HepG2 (cell line): ENCODE results near the gene ZBTB47. TPM values are rescaled to one million over a fixed set of nuclear protein-coding genes. Genes with fewer than 3 reads are reported as not detected.

Source experiments
- CHD2 ChIP-seq: IDR thresholded peaks from 2 replicates; pipeline ENCODE4 v1.6.1; 2011; ENCODE audit warnings: low read depth, low read length, improper control_type of control experiment
- E2F5 ChIP-seq: sonication (generic); formaldehyde crosslinking; conservative IDR thresholded peaks from 2 replicates; pipeline ENCODE4 v1.4.0; 2020; ENCODE audit warnings: missing genetic modification reagents
- HES4 ChIP-seq: sonication (generic); formaldehyde crosslinking; IDR thresholded peaks from 2 replicates; pipeline ENCODE4 v1.9.0; 2021; ENCODE audit warnings: mild to moderate bottlenecking, missing genetic modification reagents, borderline replicate concordance
- HMGXB4 ChIP-seq, 2 experiments: sonication (generic) in 1 of 2; formaldehyde crosslinking in 1 of 2; IDR thresholded peaks; 2 replicates each; pipeline versions ENCODE4 v1.4.0 to v1.6.1; 2018 to 2020; ENCODE audit warnings: missing genetic modification reagents in 2 of 2, borderline replicate concordance in 1 of 2, low read depth in 1 of 2, mild to moderate bottlenecking in 1 of 2, missing biosample characterization in 1 of 2
- HOXA7 ChIP-seq: sonication (generic); formaldehyde crosslinking; IDR thresholded peaks from 2 replicates; pipeline ENCODE4 v1.8.1; 2022; ENCODE audit warnings: mild to moderate bottlenecking, missing genetic modification reagents, moderate library complexity
- KAT2B ChIP-seq: fragments of 150-350 bp; IDR thresholded peaks from 2 replicates; pipeline ENCODE4 v1.6.1; 2014; ENCODE audit warnings: low read depth, low read length, borderline replicate concordance
- KLF16 ChIP-seq, 2 experiments: sonication (generic) in 1 of 2; formaldehyde crosslinking in 1 of 2; IDR thresholded peaks; 2 replicates each; pipeline versions ENCODE4 v1.6.1 to v1.8.0; 2016 to 2023; ENCODE audit warnings: missing genetic modification reagents in 2 of 2, missing compliant biosample characterization in 1 of 2
- KMT2B ChIP-seq: IDR thresholded peaks from 2 replicates; pipeline ENCODE4 v1.6.1; 2016; ENCODE audit warnings: missing genetic modification reagents, missing compliant biosample characterization
- MAX ChIP-seq: IDR thresholded peaks from 2 replicates; pipeline ENCODE4 v1.6.1; 2012; ENCODE audit warnings: inconsistent platforms
- MIER2 ChIP-seq: IDR thresholded peaks from 2 replicates; pipeline ENCODE4 v1.6.1; 2016; ENCODE audit warnings: missing biosample characterization, missing genetic modification reagents
- MTERF4 ChIP-seq: sonication (generic); formaldehyde crosslinking; IDR thresholded peaks from 2 replicates; pipeline ENCODE4 v1.8.0; 2023; ENCODE audit warnings: mild to moderate bottlenecking, missing genetic modification reagents
- POLR2G ChIP-seq: fragments of 200-400 bp; formaldehyde crosslinking; IDR thresholded peaks from 2 replicates; pipeline ENCODE4 v1.6.1; 2018; ENCODE audit warnings: mild to moderate bottlenecking, low read depth, low read length, moderate library complexity
- SALL2 ChIP-seq: sonication (generic); formaldehyde crosslinking; IDR thresholded peaks from 2 replicates; pipeline ENCODE4 v1.8.1; 2023; ENCODE audit warnings: mild to moderate bottlenecking, missing genetic modification reagents, inconsistent platforms
- SNAPC5 ChIP-seq: sonication (generic); formaldehyde crosslinking; IDR thresholded peaks from 2 replicates; pipeline ENCODE4 v1.8.1; 2023; ENCODE audit warnings: mild to moderate bottlenecking, missing genetic modification reagents, borderline replicate concordance
- STAT5B ChIP-seq: sonication (generic); formaldehyde crosslinking; IDR thresholded peaks from 2 replicates; pipeline ENCODE4 v1.4.0; 2020; ENCODE audit warnings: missing genetic modification reagents
- YEATS4 ChIP-seq: sonication (generic); formaldehyde crosslinking; IDR thresholded peaks from 2 replicates; pipeline ENCODE4 v1.4.0; 2020; ENCODE audit warnings: missing genetic modification reagents, borderline replicate concordance
- ZBTB43 ChIP-seq: sonication (generic); formaldehyde crosslinking; conservative IDR thresholded peaks from 2 replicates; pipeline ENCODE4 v1.4.0; 2020; ENCODE audit warnings: missing genetic modification reagents
- ZMAT5 ChIP-seq: sonication (generic); formaldehyde crosslinking; IDR thresholded peaks from 2 replicates; pipeline ENCODE4 v1.5.0; 2020; ENCODE audit warnings: mild to moderate bottlenecking, low read depth, missing genetic modification reagents, borderline replicate concordance
- ZNF12 ChIP-seq: sonication (generic); formaldehyde crosslinking; IDR thresholded peaks from 2 replicates; pipeline ENCODE4 v1.5.0; 2020; ENCODE audit warnings: missing genetic modification reagents
- ZNF354B ChIP-seq: sonication (generic); formaldehyde crosslinking; IDR thresholded peaks from 2 replicates; pipeline ENCODE4 v1.8.0; 2022; ENCODE audit warnings: mild to moderate bottlenecking, missing genetic modification reagents
- ZNF7 ChIP-seq: IDR thresholded peaks from 2 replicates; pipeline ENCODE4 v1.6.1; 2016; ENCODE audit warnings: missing biosample characterization, missing genetic modification reagents
- ZNF746 ChIP-seq: sonication (generic); formaldehyde crosslinking; IDR thresholded peaks from 2 replicates; pipeline ENCODE4 v1.8.0; 2022; ENCODE audit warnings: mild to moderate bottlenecking, missing genetic modification reagents
- ZNF766 ChIP-seq: sonication (generic); formaldehyde crosslinking; IDR thresholded peaks from 2 replicates; pipeline ENCODE4 v1.5.0; 2020; ENCODE audit warnings: missing genetic modification reagents, borderline replicate concordance
- polyA plus RNA-seq, 8 experiments: library from polyadenylated mRNA; depleted of rRNA in 3 of 8; stranded (reverse) in 7 of 8; unstranded in 1 of 8; fragments of >200 nt; fragmentation: Illumina TruSeq in 4 of 8; extraction: Trizol in 4 of 8; gene quantifications; 2 replicates each; pipeline versions ENCODE4 v1.2.1 to v1.2.3, GENCODE V29; 2011 to 2016; ENCODE audit warnings: low read depth in 4 of 8, missing spikeins in 1 of 8, mixed read lengths in 1 of 8; ENCODE audit not compliant: insufficient read depth in 1 of 8
- total RNA-seq, 5 experiments: library from RNA; depleted of rRNA; stranded (reverse); fragments of >200 nt; fragmentation: Illumina TruSeq; extraction: Trizol; gene quantifications; 2 replicates each; pipeline ENCODE4 v1.2.3, GENCODE V29; 2016; ENCODE audit warnings: low read depth in 1 of 5

ZBTB47 gene
- total and polyA plus RNA-seq, 2 of the 13 experiments (the other 11 are each of a cell fraction or from before 2014, with no cell fraction given): 1.5 to 3.1 TPM

- TF ChIP-seq HMGXB4 (CRISPR knock-in tag; IDR thresholded peaks at IDR 0.05; ENCODE audit: borderline replicate concordance in 1 of 2, low read depth in 1 of 2) (no peak), KLF16 (CRISPR knock-in tag; IDR thresholded peaks at IDR 0.05) (peak in 1 of 2 experiments; percentile 92; a peak in 2 of 4 replicates), POLR2G (no peak), ZNF354B (CRISPR knock-in tag) (no peak), ZNF746 (CRISPR knock-in tag) (no peak; the same call in 1 of the 2 replicates), ZMAT5 (CRISPR knock-in tag) (no peak), E2F5 (CRISPR knock-in tag) (peak; percentile 69; the same call in 1 of the 2 replicates), MTERF4 (peak; percentile 86; the same call in 1 of the 2 replicates), ZNF7 (peak; percentile 17; the same call in 1 of the 2 replicates), ZNF12 (CRISPR knock-in tag) (peak; percentile 62; the same call in 1 of the 2 replicates), HES4 (CRISPR knock-in tag) (peak; percentile 94), ZNF766 (CRISPR knock-in tag) (peak; percentile 84; the same call in 1 of the 2 replicates), ZBTB43 (peak; percentile 88), STAT5B (CRISPR knock-in tag) (0 out of 2 replicates have a peak, but pooled peaks have one; percentile 65), HOXA7 (0 out of 2 replicates have a peak, but pooled peaks have one; percentile 9), YEATS4 (CRISPR knock-in tag) (peak; percentile 46; the same call in 1 of the 2 replicates), MIER2 (CRISPR knock-in tag) (peak; percentile 98), MAX (no peak), SNAPC5 (0 out of 2 replicates have a peak, but pooled peaks have one; percentile 43), CHD2 (no peak), SALL2 (CRISPR knock-in tag) (peak; percentile 90), KAT2B (no peak), KMT2B (CRISPR knock-in tag) (peak; percentile 65; the same call in 1 of the 2 replicates)
Measured at GRCh38 chr3:42701371-42702065, 48.0 kb downstream of the ZBTB47 start (continued).
